Activated CD4-positive, alpha-beta memory T cell treated with anti-CD3 and anti-CD28 coated beads, Interleukin-2, amount 10 ng/mL, durations not matched to agents 7 days and 5 days (primary cell): ENCODE data around the gene MAP2K7. TPM values are rescaled to one million over a fixed set of nuclear protein-coding genes. Genes with fewer than 3 reads are reported as not detected.

Source experiments
- CTCF ChIA-PET: fragments of 350-600 bp; sonication (Branson Sonifier 250); formaldehyde crosslinking; loops from one replicate; lab custom pipeline; 2021; ENCODE audit warnings: antibody characterized with exemption, inconsistent platforms; lab: Charles Lee
- POLR2A ChIA-PET: fragments of 350-600 bp; sonication (Branson Sonifier 250); formaldehyde crosslinking; loops from one replicate; lab custom pipeline; 2021; ENCODE audit warnings: antibody characterized with exemption; lab: Charles Lee
- DNase-seq: peaks from one replicate; pipeline ENCODE4 v3.0.0-alpha.2; 2020
- H3K27ac Mint-ChIP-seq: one replicate; pipeline ENCODE4 v1.8.0; 2021; ENCODE audit warnings: mild to moderate bottlenecking, mixed read lengths
- H3K27me3 Mint-ChIP-seq: one replicate; pipeline ENCODE4 v1.8.0; 2021; ENCODE audit warnings: mixed read lengths
- H3K36me3 Mint-ChIP-seq: one replicate; pipeline ENCODE4 v1.8.0; 2021; ENCODE audit warnings: low read depth, mixed read lengths
- H3K4me1 Mint-ChIP-seq: one replicate; pipeline ENCODE4 v1.8.0; 2021; ENCODE audit warnings: mixed read lengths
- H3K4me3 Mint-ChIP-seq: one replicate; pipeline ENCODE4 v1.8.0; 2021; ENCODE audit warnings: mild to moderate bottlenecking, mixed read lengths
- H3K9me3 Mint-ChIP-seq: one replicate; pipeline ENCODE4 v1.8.0; 2021; ENCODE audit warnings: mixed read lengths
- total RNA-seq, 2 experiments: library from RNA; stranded (reverse); gene quantifications; one replicate each; pipeline ENCODE4 v1.2.3, GENCODE V29; 2021

The MAP2K7 gene
- total RNA-seq, 2 experiments from 2014 or later = 42.6 to 42.9 TPM

DNA sequence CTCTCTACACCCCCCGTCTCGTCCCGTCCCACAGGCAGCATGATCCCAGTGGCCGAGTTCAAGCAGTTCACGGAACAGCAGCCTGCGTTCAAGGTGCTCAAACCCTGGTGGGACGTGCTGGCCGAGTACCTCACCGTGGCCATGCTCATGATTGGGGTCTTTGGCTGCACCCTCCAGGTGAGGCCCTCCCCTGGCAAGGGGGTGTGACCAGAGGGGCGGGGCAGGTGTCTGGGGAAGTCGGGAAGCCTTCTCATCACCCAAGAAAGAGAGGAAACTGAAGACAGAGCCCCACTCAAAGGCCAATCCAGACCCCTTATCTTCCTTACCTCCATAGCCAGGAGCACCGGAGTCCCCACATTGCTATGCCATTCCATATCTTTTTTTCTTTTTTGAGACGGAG, 8.1 kb upstream of the MAP2K7 start:
- ChIA-PET POLR2A (no interaction called here), CTCF (no interaction called here)
- Mint-ChIP-seq H3K36me3 (no peaks in the 10 kb centered on the region), H3K9me3 (no peaks in the 10 kb centered on the region), H3K27ac (no peak overlapping the region), H3K27me3 (peaks cover 3% of the 10 kb centered on the region), H3K4me3 (no peak overlapping the region), H3K4me1 (no peaks in the 10 kb centered on the region)
- DNase-seq = no peak

DNA sequence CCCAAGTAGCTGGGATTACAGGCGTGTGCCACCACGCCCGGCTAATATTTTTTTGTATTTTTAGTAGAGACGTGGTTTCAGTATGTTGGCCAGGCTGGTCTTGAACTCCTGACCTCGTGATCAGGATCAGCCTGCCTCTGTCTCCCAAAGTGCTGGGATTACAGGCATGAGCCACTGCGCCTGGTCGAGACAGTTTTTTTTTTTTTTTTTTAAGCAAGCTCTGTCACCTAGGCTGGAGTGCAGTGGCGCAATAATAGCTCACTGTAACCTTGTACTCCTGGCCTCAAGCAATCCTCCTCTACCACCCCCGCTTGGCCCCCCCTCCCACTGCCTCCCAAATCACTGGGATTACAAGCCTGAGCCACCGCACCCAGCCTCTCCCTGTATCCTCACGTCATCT, 6.4 kb upstream of the MAP2K7 start:
- ChIA-PET POLR2A (no interaction called here), CTCF (interaction anchor here (1.1 kb wide), 1 partner anchor 21 kb away, joined by 3 read pairs; no protein-coding TSS in a partner anchor)
- no peak overlapping the region for H3K27ac Mint-ChIP-seq

DNA sequence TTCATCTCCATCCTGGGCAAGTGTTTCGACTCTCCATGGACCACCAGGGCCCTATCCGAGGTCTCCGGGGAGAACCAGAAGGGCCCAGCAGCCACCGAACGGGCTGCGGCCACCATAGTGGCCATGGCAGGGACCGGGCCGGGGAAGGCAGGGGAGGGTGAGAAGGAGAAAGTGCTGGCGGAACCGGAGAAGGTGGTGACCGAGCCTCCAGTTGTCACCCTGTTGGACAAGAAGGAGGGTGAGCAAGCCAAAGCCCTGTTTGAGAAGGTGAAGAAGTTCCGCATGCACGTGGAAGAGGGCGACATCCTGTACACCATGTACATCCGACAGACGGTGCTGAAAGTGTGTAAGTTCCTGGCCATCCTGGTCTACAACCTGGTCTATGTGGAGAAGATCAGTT, 4.7 kb upstream of the MAP2K7 start:
- Mint-ChIP-seq H3K27me3 (peaks cover 3% of the 10 kb centered on the region), H3K9me3 (no peaks in the 10 kb centered on the region), H3K27ac (no peak overlapping the region), H3K4me3 (no peak overlapping the region), H3K4me1 (peaks cover 13% of the 10 kb centered on the region), H3K36me3 (peaks cover 3% of the 10 kb centered on the region)
- CTCF ChIA-PET = interaction anchor here (0.6 kb wide), 1 partner anchor 1603 kb away, joined by 3 read pairs; no protein-coding TSS in a partner anchor
- POLR2A ChIA-PET = interaction anchor here (0.7 kb wide), 1 partner anchor 30 kb away, joined by 3 read pairs; no protein-coding TSS in a partner anchor
- no peak for DNase-seq

More for the DNA sequence above, 6.4 kb upstream of the MAP2K7 start:
- Mint-ChIP-seq H3K4me3 (no peak overlapping the region), H3K4me1 (peaks cover 1% of the 10 kb centered on the region), H3K9me3 (no peaks in the 10 kb centered on the region), H3K36me3 (no peaks in the 10 kb centered on the region), H3K27me3 (peaks cover 3% of the 10 kb centered on the region)
- DNase-seq = no peak

DNA sequence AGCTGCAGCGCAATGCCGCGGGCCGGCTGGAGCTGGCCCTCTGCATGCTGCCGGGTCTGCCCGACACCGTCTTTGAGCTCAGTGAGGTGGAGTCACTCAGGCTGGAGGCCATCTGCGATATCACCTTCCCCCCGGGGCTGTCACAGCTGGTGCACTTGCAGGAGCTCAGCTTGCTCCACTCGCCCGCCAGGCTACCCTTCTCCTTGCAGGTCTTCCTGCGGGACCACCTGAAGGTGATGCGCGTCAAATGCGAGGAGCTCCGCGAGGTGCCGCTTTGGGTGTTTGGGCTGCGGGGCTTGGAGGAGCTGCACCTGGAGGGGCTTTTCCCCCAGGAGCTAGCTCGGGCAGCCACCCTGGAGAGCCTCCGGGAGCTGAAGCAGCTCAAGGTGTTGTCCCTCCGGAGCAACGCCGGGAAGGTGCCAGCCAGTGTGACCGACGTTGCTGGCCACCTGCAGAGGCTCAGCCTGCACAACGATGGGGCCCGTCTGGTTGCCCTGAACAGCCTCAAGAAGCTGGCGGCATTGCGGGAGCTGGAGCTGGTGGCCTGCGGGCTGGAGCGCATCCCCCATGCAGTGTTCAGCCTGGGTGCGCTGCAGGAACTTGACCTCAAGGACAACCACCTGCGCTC, 3.8 kb upstream of the MAP2K7 start:
- Mint-ChIP-seq H3K36me3 (peaks cover 7% of the 10 kb centered on the region), H3K4me1 (peaks cover 19% of the 10 kb centered on the region), H3K9me3 (no peaks in the 10 kb centered on the region), H3K27ac (no peak overlapping the region), H3K4me3 (no peak overlapping the region), H3K27me3 (no peaks in the 10 kb centered on the region)
- no peak for DNase-seq
- ChIA-PET CTCF (interaction anchor here (0.8 to 1.2 kb wide), 2 partner anchors 24 to 43 kb away, joined by 3 read pairs; partner anchors contain the start of gene TIMM44), POLR2A (interaction anchor here (1.0 kb wide), 1 partner anchor 16 kb away, joined by 4 read pairs; no protein-coding TSS in a partner anchor)

DNA sequence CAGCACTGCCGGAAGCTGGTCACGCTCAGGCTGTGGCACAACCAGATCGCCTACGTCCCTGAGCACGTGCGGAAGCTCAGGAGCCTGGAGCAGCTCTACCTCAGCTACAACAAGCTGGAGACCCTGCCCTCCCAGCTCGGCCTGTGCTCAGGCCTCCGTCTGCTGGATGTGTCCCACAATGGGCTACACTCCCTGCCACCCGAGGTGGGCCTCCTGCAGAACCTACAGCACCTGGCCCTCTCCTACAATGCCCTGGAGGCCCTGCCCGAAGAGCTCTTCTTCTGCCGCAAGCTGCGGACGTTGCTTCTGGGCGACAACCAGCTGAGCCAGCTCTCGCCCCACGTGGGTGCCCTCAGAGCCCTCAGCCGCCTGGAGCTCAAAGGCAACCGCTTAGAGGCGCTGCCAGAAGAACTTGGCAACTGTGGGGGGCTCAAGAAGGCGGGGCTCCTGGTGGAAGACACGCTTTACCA, 3.2 kb upstream of the MAP2K7 start:
- DNase-seq = no peak
- peaks cover 11% of the 10 kb centered on the region for H3K36me3 Mint-ChIP-seq
- POLR2A ChIA-PET = interaction anchor here (0.8 to 1.0 kb wide), 2 partner anchors 16 to 43 kb away, joined by 4 read pairs; partner anchors contain the start of gene TIMM44

DNA sequence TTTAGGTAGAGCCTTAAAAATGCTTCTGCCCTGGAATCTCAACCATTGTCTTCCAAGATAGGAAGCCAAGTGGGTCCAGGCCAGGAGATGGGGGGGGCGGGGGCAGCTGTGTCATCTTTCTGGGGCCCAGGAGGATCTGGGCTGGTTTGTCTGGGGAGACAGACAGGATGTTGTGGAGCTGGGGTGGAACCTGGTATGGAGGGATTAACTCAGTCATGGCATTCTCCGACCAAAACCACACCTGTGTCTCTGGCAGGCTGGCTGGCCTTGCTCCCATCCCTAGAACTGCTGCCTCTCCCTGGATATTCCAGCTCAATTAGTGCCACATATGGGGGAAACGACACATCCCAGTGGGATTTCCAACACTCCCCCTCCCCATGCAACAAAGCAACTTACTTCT, 2.7 kb upstream of the MAP2K7 start:
- ChIA-PET POLR2A (interaction anchor here (0.8 kb wide), 1 partner anchor 43 kb away, joined by 4 read pairs; the partner anchor contains the start of gene TIMM44), CTCF (interaction anchor here (1.2 to 1.4 kb wide), 2 partner anchors 17 to 42 kb away, joined by 3 read pairs; partner anchors contain the start of gene TIMM44)
- no peak overlapping the region for H3K27ac Mint-ChIP-seq
- no peak for DNase-seq
- peaks cover 27% of the 10 kb centered on the region for H3K4me1 Mint-ChIP-seq
- H3K4me3 Mint-ChIP-seq = no peak overlapping the region
- H3K27me3 Mint-ChIP-seq = no peaks in the 10 kb centered on the region
- H3K9me3 Mint-ChIP-seq = no peaks in the 10 kb centered on the region
- H3K36me3 Mint-ChIP-seq = peaks cover 15% of the 10 kb centered on the region

More for the DNA sequence above, 3.2 kb upstream of the MAP2K7 start:
- Mint-ChIP-seq H3K4me1 (peaks cover 24% of the 10 kb centered on the region), H3K9me3 (no peaks in the 10 kb centered on the region), H3K27me3 (no peaks in the 10 kb centered on the region), H3K27ac (no peak overlapping the region), H3K4me3 (no peak overlapping the region)
- CTCF ChIA-PET = interaction anchor here (0.8 to 1.2 kb wide), 2 partner anchors 25 to 43 kb away, joined by 3 read pairs; partner anchors contain the start of gene TIMM44

DNA sequence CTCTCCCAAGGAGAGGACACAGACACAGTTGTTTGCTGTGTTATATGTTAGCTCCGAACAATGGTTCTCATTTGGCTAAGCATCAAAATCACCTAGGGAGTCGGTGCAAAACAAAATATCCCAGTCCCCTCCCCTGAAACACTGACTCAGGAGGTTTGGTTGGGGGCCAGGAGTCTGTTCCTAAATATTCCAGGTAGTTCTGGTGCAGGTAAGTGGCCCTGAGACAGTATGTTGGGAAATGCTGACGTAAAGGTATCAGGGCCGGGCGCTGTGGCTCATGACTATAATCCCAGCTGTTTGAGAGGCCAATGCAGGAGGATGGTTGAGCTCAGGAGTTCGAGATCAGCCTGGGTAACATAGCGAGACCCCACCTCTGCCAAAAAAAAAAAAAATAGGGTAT, 2.3 kb upstream of the MAP2K7 start:
- H3K27me3 Mint-ChIP-seq = no peaks in the 10 kb centered on the region
- H3K27ac Mint-ChIP-seq = no peak overlapping the region
- DNase-seq = no peak
- H3K36me3 Mint-ChIP-seq = peaks cover 17% of the 10 kb centered on the region
- CTCF ChIA-PET = interaction anchor here (1.1 to 1.4 kb wide), 4 partner anchors 18 to 333 kb away, joined by 3 to 6 read pairs (median 4); no protein-coding TSS in a partner anchor
- POLR2A ChIA-PET = interaction anchor here (0.9 kb wide), 1 partner anchor 19 kb away, joined by 5 read pairs; the partner anchor contains the start of gene SNAPC2
- peaks cover 30% of the 10 kb centered on the region for H3K4me1 Mint-ChIP-seq
- H3K4me3 Mint-ChIP-seq = no peak overlapping the region
- H3K9me3 Mint-ChIP-seq = no peaks in the 10 kb centered on the region

DNA sequence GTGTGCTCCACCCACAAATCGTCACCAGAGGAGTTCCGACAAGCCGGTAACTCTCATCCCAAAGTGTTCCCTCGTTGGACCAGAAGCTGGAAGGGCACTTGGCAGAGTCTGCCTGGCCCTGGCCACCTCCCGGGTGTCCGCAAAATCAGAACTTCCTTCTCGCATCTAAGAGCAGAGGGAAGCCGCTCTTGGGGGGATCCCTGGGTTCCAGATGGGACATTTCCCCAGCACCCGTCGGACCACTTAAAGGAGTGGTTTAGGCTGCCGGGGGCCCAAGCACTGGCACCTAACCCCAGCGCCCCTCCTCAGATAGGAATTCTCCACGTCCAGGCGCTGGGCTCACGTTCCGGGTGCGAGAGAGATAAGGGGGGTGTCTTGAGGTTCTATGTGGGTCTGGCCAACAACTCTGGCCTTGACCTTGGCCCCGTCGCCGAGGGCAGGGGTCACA, 857 bp upstream of the MAP2K7 start:
- DNase-seq = no peak
- peaks cover 17% of the 10 kb centered on the region for H3K36me3 Mint-ChIP-seq
- no peaks in the 10 kb centered on the region for H3K27me3 Mint-ChIP-seq
- ChIA-PET CTCF (interaction anchor here (0.8 to 2.5 kb wide), 8 partner anchors 16 to 335 kb away, joined by 3 to 24 read pairs (median 6); partner anchors contain the start of genes SNAPC2, TIMM44 and TRAPPC5), POLR2A (interaction anchor here (0.8 to 1.6 kb wide), 8 partner anchors 9 to 273 kb away, joined by 3 to 25 read pairs (median 7); partner anchors contain the start of genes PET100, SNAPC2, TIMM44 and TRAPPC5)
- peak overlapping the region; percentile 84 for H3K4me3 Mint-ChIP-seq
- H3K27ac Mint-ChIP-seq = peak overlapping the region; percentile 89
- H3K9me3 Mint-ChIP-seq = no peaks in the 10 kb centered on the region
- peaks cover 30% of the 10 kb centered on the region for H3K4me1 Mint-ChIP-seq

DNA sequence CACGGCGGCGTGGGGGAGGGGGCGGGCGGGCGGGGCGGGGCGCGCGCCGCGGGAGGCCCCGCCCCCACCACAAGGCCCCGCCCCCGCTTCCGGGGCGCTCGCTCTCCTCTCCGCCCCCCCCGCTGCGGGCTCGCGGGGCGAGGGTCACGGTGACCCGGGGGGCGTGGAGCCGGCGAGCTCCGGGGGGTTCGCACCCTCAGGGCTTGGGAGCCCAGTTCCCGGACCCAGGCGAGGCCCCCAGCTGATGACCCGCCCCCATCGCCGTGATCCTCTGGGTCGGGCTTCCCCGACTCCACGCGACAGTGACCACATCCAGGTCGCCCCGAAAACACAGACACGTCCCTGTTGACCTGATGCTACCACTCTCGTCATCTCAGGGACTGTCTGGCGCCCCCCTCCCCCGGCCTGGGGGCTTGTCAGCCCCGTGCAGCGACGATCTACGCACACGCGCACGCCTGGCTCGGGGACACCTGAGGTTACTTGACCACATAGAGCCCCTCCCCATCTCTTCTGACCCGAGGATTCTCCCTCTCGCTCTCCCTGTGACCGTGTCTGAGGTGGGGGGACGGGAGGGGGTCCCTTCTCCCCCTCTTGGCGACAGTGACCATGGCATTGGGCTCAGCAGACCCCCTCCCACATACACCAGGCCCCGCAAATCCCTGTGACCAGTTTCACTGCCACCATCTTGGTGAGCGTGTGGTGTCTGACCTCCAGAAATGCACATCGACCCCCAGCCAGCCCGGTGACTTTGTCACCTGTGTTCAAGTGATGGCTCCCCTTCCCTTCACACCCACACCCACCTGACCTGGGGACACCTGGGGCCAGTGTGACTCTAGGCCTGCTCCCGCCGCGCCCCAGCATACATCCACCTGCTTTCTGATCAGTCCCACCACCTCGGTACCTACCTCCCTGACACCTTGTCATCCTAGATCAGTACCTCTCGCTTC, 670 bp downstream of the MAP2K7 start:
- CTCF ChIA-PET = interaction anchor here (0.5 to 2.5 kb wide), 14 partner anchors 14 to 336 kb away, joined by 3 to 24 read pairs (median 4); partner anchors contain the start of genes SNAPC2, TIMM44 and TRAPPC5
- H3K4me3 Mint-ChIP-seq = peak overlapping the region; percentile 85
- DNase-seq = peak; percentile 76
- POLR2A ChIA-PET = interaction anchor here (0.7 to 1.6 kb wide), 9 partner anchors 7 to 275 kb away, joined by 3 to 25 read pairs (median 6); partner anchors contain the start of genes PET100, SNAPC2, TIMM44 and XAB2
- H3K27ac Mint-ChIP-seq = peak overlapping the region; percentile 83
- no peaks in the 10 kb centered on the region for H3K27me3 Mint-ChIP-seq
- H3K9me3 Mint-ChIP-seq = no peaks in the 10 kb centered on the region
- peaks cover 30% of the 10 kb centered on the region for H3K4me1 Mint-ChIP-seq
- H3K36me3 Mint-ChIP-seq = peaks cover 17% of the 10 kb centered on the region

DNA sequence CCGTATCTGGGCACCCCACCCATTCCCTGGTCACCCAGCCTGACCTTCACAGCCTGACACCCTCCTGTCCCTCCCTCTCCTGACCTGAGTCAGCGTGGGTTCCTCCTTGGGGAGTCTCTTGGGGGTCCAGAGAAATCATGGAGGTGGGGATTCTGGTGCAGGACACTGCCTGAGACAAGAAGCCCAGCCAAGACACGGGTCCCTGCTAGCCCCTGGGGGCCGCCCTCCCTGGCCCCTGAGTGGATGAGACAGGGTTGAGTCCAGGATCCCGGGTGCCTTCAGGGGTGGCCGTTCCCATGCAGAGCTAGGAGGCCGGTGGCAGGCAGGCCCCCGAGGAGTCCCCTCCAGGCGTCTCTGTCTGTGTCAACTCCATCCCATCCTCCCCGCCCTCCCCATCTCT, 1.6 kb downstream of the MAP2K7 start:
- Mint-ChIP-seq H3K4me1 (peaks cover 30% of the 10 kb centered on the region), H3K27ac (peak overlapping the region; percentile 83), H3K9me3 (no peaks in the 10 kb centered on the region), H3K27me3 (no peaks in the 10 kb centered on the region), H3K36me3 (peaks cover 17% of the 10 kb centered on the region), H3K4me3 (peak overlapping the region; percentile 85)
- POLR2A ChIA-PET = no interaction called here
- CTCF ChIA-PET = no interaction called here
- DNase-seq = no peak

DNA sequence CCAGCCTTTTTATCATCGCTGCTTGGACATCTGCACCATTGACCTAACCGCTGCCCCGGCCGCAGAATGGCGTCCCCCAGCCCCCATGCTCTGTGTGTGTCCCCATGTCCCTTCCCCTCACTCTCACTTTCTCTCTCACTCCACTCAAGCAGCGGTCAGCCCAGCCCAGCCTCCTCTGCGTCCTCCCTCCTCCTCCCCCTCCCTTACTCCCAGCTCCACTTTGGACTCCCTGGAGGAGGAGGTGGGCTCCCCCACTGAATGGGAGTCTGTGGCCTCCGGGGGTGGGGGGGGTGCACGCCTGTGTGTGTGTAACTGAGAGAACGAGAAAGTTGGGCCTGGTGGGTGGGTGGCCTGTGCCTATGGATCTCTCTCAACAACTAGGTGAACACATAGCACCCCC, 2.2 kb downstream of the MAP2K7 start:
- Mint-ChIP-seq H3K4me1 (peaks cover 30% of the 10 kb centered on the region), H3K27ac (no peak overlapping the region), H3K9me3 (no peaks in the 10 kb centered on the region), H3K4me3 (peak overlapping the region; percentile 56), H3K36me3 (peaks cover 23% of the 10 kb centered on the region), H3K27me3 (no peaks in the 10 kb centered on the region)
- DNase-seq = no peak
- ChIA-PET POLR2A (no interaction called here), CTCF (no interaction called here)

DNA sequence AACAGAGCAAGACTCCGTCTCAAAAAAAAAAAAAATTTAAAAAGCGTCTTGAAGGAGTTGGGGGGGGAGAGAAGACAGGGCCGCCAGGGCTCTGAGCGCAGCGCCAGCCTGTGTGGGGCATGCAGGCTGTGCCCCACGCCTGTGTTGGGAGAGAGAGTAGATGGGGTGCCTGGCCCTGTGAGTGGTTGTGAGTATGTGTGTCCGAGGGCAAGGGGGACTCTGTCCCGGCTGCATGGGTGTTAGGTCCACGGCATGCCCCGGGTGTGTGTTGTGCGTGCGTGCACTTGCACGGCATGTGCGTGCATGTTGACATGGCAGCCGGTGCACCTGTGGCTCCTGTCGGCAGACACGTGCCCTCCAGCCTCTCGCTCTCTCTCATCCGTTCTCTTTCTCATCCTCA, 3.4 kb downstream of the MAP2K7 start:
- CTCF ChIA-PET = no interaction called here
- no peak for DNase-seq
- Mint-ChIP-seq H3K27me3 (no peaks in the 10 kb centered on the region), H3K36me3 (peaks cover 31% of the 10 kb centered on the region), H3K27ac (no peak overlapping the region), H3K9me3 (no peaks in the 10 kb centered on the region), H3K4me3 (no peak overlapping the region), H3K4me1 (peaks cover 29% of the 10 kb centered on the region)
- POLR2A ChIA-PET = interaction anchor here (3.8 kb wide), 1 partner anchor 14 kb away, joined by 17 read pairs; the partner anchor contains the start of gene SNAPC2
